SU-DHL-6 (cell line): ENCODE measurements around the gene EIF2B2.

Experiments used
- CTCF ChIP-seq: fragments of 200-600 bp; sonication (generic); IDR thresholded peaks from one replicate; pipeline ENCODE4 v1.5.1; 2017; ENCODE audit warnings: antibody characterized with exemption, mild to moderate bottlenecking, low read length, moderate library complexity; ENCODE audit not compliant: insufficient read depth, poor library complexity, severe bottlenecking
- EZH2phosphoT487 ChIP-seq: fragments of 200-600 bp; sonication (generic), shearing (Covaris generic); conservative IDR thresholded peaks from 2 replicates; pipeline ENCODE4 v1.6.1; 2018; ENCODE audit warnings: mild to moderate bottlenecking, antibody characterized with exemption, low read length, moderate library complexity, mixed read lengths

- TF ChIP-seq CTCF = no peak
- no peak for TF ChIP-seq EZH2phosphoT487
Measured at GRCh38 chr14:74979029-74979428, 23.7 kb upstream of the EIF2B2 start.
